ENCODE measurements around the gene CHRM5.

DNA sequence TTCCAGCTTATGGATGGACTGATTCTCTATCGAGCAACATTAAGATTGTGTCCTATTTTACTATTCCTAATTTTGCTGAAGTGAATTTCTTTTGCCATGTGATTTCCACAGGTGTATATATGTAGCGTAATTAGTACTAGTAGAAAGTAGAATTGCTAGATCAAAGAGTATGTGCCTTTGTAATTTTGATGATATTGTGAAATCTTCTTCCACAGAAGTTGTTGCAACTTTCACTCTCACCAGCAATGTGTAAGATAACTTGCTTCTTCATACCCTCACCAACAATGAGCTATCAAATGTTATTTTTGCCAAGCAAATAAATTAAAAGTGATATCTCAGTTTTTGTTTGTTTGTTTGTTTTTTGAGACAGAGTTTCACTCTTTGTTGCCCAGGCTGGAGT, 139.0 kb downstream of the CHRM5 start:
- TF ChIP-seq, protein P1, sequence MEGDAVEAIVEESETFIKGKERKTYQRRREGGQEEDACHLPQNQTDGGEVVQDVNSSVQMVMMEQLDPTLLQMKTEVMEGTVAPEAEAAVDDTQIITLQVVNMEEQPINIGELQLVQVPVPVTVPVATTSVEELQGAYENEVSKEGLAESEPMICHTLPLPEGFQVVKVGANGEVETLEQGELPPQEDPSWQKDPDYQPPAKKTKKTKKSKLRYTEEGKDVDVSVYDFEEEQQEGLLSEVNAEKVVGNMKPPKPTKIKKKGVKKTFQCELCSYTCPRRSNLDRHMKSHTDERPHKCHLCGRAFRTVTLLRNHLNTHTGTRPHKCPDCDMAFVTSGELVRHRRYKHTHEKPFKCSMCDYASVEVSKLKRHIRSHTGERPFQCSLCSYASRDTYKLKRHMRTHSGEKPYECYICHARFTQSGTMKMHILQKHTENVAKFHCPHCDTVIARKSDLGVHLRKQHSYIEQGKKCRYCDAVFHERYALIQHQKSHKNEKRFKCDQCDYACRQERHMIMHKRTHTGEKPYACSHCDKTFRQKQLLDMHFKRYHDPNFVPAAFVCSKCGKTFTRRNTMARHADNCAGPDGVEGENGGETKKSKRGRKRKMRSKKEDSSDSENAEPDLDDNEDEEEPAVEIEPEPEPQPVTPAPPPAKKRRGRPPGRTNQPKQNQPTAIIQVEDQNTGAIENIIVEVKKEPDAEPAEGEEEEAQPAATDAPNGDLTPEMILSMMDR (optimal IDR thresholded peaks at IDR 0.05 in 1 of 3, IDR thresholded peaks at IDR 0.05 in 1 of 3, conservative IDR thresholded peaks at IDR 0.05 in 1 of 3; ENCODE audit: extremely low read depth in 1 of 3, insufficient read depth in 2 of 3, low read length in 3 of 3): no peak
- no peak for TF ChIP-seq EZH2 (IDR thresholded peaks at IDR 0.05; ENCODE audit: low read length)
